HG03280 (cell line): ENCODE data around the gene ANO10.
"Not testable (repeated sequence)": the region's sequence is repeated elsewhere in the genome, so short reads cannot be mapped to it uniquely, and the experiment has no call there.

Experiments
- ATAC-seq: cut with Tn5 transposase; IDR thresholded peaks from one replicate; pipeline ENCODE4 v1.9.1; 2021; ENCODE audit warnings: mild to moderate bottlenecking, moderate library complexity; ENCODE audit not compliant: unreplicated experiment

Gene ANO10

DNA sequence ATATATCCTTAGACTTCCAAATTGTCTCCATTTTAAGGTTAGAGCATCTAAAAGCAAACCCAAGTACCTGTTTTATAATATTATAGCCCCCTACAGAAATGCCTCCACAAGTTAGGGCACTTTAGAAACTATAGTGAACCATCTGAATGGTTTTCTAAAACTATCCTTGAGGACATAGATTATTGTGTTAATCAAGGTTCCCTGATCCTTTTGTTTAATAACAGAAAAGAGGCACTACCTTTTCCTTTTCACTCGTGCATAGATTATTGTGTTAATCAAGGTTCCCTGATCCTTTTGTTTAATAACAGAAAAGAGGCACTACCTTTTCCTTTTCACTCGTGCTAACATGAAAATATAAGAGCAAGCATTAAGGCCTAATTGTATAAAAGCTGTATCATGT is 143.0 kb downstream of the ANO10 start:
- not testable (repeated sequence) for ATAC-seq

DNA sequence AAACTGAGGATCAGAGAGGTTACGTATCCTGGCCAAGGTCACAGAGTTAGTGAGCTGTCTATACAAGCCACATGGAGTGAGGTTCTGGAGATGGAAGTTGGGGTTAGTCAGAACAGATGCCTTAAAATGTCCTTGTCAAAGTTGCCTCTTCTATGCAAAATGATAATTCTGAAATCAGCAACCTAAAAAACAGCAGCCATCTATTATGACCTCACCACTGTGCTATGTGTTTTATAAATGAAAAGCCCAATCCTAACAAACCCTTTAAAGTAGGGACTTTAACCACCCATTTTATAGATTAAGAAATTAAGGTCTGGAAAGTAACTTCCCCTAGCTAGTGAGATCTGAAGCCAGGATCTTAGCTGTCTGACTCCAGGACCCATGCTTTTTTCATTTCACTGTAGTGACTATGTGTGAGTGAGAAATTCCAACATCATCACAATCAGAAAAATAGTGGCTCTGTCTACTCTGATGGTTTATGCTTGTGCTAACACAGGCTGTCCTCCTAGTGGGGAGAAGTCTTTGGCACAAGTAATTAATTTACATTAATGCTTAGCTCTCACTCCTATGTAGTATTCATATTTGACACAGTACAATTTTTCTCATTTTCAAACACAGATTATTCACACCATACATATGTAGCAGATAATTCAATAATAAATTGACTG is 143.6 kb downstream of the ANO10 start:
- no peak for ATAC-seq

DNA sequence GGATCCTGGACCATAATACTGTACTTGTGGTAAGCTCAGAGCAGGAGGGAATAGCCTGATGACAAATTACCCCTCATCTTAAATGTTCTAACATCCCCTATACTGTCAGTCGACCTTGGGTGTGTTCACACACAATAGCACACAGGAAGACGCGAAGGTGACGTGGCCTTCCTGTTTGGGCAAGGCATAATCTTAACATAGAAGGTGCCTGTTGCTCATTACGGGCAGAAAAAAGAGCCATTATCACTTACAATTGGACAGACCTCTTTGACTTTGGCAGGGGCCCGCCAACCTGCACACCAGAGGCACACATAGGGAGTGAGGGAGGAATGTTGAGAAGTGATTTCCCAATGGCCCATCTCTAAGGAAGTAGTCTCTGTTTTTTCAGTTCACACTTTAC is 144.2 kb downstream of the ANO10 start:
- ATAC-seq: no peak

DNA sequence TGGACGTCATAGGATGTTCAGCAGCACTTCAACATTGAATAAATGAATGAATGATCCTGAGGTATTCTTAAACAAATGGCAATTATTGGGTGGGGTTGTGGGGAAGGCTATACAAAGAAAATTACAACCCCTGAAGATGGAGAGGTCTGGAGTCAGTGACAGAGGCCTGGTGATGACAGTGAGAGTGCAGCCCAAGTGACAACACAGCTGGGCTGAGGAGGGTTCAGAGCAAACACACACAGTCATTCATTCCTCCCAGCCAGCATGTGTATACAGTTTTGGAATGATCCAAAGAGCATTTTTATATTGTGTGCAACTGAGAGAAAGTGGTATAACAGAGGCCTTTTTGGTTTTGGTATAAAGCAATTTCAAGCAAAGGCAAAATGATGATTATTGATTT is 148.1 kb downstream of the ANO10 start:
- no peak for ATAC-seq

DNA sequence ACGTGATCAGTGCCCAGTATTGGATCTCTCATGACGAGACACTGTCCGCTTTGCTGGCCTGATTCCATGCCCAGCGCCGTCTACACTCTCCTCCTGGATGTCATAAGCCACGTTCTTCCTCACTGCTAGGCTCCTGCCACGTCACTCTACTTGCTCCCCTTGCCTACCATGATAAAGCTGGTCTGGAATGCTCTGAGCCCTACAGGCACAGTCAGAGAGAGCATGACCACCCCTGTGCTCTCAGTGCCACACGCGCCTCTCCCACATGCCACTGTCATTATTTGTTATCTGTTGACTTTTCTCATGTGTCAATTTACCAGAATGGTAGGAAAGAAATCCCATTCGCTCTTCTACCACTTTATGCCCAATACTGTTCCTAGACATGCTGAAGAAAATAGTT is 148.6 kb downstream of the ANO10 start:
- ATAC-seq: no peak

DNA sequence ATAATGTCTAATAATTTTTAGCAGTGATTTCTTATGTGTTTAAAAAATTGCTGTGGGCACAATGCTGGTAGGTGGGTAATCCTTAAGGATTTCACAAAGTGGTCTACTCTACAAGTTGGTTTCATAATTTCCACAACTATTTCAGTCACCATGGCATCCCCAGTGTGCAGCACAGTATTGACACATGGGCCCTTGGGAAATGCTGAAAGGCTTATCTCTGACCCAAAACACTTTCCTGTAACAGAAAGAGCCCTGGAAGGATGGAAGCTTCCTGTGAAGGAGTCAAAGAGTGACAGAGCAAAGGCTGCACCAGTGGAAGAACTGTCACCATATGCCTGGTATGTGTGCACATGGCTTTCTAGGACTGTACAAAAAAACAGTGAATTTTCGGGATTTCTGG is 153.7 kb downstream of the ANO10 start:
- no peak for ATAC-seq

DNA sequence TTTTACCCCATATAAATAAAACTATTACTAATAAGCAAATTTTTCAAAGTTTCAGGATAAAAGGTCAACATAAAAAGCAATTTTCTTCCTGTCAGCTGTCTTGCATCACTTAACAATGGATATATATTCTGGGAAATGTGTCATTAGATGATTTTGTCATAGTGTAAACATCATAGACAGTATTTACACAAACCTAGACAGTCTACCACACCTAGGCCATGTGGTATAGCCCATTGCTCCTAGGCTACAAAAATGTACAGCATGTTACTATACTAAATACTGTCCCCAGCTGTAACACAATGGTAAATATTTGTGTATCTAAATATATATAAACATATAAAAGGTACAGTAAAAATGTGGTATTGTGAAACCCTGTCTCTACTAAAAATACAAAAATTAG is 156.7 kb downstream of the ANO10 start:
- no peak for ATAC-seq

DNA sequence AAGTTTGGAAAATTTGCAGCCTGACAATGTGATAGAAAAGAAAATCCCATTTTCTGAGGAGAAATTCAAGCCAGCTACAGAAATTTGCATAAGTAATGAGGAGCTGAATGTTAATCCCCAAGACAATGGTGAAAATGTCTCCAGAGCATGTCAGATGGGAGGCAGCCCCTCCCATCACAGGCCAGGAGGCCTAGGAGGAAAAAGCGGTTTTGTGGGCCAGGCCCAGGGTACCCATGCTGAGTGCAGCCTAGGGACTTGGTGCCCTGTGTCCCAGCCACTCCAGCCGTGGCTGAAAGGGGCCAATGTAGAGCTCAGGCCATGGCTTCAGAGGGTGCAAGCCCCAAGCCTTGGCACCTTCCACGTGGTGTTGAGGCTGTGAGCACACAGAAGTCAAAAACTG is 159.2 kb downstream of the ANO10 start:
- not testable (repeated sequence) for ATAC-seq

DNA sequence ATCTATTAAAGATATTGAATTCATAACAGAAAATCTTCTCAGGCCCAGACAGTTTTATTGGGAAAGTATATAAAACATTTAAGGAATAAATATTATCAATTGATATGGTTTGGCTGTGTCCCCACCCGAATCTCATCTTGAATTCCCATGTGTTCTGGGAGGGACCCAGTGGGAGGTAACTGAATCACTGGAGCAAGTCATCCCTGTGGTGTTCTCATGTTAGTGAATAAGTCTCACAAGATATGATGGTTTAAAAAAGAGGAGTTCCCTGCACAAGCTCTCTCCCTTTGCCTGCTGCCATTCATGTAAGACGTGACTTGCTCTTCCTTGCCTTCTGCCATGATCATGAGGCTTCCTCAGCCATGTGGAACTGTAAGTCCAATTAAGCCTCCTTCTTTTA is 160.5 kb downstream of the ANO10 start:
- no peak for ATAC-seq

DNA sequence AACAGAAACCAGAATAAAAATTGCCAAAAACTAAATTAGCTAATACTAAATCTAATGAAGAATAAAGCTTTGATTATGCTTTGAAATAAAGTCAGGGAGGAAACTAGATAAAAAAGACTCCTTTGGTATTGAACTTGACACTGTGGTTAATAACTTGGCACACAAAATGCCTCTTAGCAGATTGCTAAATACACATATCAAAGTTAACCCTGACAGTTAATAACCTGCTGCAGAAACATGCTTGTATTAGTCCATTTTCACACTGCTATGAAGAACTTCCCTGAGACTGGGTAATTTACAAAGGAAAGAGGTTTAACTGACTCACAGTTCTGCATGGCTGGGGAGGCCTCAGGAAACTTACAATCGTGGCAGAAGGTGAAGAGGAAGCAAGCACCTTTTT is 164.8 kb downstream of the ANO10 start:
- ATAC-seq: not testable (repeated sequence)

DNA sequence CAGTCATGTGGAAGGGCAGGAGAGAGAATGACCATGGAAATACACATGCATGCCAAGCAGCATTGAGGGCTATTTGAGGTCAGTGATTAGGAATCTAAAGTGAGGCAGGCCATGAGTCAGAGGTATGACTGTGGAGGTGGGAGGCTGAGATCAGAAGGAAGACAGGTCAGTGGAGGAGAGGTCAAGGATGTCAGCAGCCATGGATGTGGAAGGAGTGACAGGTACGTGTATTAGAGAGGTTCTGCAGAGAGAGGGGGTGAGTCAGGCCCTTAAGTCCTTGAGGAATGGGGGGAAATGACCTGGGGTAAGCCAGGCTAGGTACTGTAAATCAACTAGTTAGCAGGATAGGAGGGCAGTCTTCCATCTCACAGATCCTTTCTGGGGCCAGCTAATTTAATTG is 166.6 kb downstream of the ANO10 start:
- ATAC-seq: no peak

DNA sequence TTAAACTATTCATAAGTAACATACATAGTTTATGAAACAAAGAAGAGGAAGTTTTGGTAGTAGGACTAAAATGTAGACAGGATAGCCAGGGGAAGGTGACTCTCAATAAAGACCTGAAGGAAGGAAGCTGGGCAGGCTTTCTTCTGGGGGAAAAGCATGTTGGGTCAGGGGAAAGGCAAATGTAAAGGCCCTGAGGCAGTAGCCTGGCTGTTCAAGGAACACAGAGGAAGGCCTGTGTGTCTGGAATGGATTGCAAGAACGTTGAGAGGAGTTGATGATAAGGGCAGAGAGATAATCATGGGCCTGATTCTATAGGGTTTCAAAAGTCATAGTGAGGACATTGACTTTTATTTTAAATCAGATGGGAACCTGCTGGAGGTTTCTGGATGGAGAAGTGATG is 167.8 kb downstream of the ANO10 start:
- ATAC-seq: no peak

DNA sequence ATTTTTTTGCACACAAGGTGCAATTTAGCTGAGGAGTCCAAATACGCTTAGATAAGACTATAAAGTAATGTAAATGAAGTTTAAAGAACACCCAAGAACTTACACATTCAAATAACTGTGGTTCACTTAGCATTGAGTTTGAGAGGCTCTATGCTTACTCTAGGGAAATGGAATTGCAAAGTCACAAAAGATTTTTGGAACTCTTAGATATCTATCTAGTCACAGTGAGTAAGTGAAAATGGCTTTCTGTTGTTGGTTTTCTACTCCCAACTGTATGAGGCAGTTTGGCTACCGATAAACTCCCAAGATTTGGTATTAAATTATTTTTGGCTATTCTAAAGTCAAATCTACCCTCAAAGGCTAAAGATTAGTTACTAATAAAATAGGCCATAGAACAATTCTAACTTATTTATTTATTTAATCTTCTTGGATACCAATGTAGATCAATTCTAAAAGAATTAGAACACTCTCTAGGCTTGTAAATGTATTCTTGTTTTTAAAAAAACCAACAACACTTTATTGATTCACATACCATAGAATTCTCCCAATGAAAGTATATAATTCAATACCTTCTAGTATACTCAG is 170.0 kb downstream of the ANO10 start:
- no peak for ATAC-seq

DNA sequence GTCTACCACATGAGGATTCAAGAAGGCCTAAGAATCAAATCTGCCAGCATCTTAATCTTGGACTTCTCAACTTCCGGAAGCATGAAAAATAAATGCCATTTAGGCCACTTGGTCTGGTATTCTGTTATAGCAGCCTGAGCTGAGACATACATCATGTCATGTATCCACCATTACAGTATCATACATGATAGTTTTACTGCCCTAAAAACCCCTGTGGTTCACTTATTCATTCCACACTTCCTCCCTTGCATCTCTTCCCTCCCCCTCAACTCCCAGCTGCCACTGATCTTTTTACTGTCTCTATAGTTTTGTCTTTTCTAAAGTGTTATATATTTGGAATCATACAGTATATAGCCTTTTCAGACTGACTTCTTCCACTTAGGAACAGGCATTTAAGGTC is 173.7 kb downstream of the ANO10 start:
- no peak for ATAC-seq

DNA sequence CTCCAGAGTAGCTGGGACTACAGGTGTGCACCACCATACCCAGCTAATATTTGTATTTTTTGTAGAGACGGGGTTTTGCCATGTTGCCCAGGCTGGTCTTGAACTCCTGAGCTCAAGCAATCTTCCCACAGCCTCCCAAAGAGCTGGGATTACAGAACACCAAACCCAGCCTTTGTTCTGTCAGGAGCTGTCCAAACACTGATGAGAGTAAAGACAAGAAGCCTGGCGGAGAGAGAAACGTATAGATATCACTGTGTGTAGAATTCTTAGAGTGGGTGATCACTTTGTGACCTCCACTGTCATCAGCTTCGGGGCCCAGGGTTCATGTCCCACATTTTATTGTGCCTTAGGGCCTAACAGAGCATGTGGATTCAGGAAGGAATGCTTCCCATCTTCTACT is 176.0 kb downstream of the ANO10 start:
- no peak for ATAC-seq

DNA sequence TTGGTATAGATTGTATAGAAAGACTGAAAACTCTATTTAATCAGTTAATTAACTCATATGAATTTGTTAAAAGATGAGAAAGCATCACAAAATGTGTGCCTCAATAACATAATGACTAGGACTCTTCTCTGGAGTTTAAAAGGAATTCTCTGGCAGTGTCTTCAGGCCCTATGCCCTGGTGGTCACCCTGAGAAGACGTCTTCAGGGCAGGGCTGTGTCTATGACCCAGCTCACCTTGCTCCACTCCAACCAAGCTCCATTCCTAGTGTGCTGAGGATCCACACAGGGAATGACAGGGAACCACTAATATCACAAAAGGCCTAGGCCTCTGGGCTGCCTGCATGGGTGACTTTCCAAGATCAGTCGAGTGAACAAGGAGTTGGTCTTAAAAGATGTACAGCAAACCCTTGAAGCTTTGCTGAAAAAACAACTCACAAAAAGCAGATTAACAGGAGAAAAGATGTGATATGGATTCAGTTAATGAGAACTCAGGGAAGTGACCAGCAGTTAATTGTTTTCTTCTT is 178.9 kb downstream of the ANO10 start:
- ATAC-seq: no peak

DNA sequence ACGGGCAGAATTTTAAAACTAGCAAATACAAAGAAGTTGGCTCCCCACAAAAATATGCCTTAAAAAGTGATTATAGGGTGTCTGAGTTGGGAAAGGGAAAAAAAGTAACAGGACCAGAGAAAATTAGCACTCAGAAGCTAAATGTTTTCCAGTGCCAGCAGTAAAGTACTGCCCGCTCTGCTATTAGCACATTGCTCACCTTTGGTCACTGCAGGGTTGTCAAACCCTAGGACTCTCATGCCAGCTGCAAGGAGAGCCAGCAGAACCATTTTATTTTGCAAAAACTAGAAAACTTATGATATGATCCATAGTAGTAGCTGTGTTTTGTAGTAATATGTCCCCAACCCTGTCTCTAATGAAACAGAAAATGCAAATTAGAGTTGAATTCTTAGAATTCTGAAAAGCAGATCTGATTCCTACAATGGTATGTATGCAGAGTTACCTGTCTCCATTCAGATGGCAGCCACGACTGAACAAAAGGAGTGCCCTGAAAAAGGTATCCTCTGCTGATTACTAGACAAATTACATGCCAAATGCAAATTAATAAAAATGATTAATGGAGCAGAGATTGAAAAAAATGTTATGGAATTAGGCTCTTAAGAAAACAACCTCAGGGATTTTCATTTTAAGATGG is 185.2 kb downstream of the ANO10 start:
- ATAC-seq: no peak

DNA sequence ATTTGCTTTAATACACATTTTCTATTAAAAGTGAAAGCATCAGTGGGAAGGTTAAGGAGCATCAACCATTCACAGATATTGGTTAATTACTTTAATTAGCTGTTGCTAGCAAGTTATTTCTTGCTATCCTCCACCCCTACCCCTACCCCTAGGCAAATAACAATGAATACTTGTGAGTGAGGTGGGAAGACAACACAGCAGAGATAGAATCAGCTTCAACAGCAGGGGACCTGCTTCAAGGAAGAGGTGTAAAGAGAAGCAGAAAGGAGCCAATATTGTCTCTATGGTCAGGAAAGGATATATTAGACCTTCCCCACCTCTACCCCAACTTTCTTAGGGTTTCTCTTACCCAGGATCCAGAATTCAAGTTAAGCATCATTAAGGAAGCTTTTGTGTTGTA is 186.1 kb downstream of the ANO10 start:
- no peak for ATAC-seq

DNA sequence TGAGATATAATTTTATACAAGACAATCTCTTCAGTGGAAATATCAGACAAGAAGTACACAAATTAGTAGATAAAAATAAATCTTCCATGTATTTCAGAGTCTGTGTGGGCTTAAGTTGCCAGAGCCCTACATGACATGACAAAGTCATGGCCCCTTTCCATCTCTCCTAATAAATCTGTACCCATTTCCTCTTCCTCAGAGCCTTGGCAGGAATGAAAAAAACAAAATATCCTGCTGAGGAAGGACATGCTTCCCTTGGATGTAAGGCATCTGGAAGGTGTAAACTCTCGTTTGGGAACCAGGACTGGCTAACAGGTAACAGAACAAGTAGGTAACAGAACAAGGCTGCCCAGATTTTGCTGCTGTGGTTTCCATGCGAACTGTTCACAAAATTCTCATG is 187.4 kb downstream of the ANO10 start:
- no peak for ATAC-seq

DNA sequence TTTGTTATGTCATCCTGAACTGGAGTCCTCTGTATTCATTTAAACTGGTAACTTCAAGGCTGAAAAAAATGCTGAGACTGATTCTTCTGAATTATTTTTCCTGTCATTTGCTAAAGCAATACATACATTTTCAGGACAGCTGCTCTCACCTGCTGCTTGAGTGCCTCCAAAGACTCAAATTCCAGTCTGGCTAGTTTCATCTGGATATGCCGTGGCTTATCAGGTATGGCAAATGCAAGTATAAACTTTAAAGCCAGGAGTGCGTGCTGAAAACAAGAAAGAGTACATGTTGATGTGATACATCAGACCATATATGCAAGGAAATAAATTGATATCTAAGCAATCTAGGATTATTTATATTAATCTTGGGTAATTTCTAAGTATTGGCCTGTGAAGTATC is 189.3 kb downstream of the ANO10 start:
- ATAC-seq: no peak

DNA sequence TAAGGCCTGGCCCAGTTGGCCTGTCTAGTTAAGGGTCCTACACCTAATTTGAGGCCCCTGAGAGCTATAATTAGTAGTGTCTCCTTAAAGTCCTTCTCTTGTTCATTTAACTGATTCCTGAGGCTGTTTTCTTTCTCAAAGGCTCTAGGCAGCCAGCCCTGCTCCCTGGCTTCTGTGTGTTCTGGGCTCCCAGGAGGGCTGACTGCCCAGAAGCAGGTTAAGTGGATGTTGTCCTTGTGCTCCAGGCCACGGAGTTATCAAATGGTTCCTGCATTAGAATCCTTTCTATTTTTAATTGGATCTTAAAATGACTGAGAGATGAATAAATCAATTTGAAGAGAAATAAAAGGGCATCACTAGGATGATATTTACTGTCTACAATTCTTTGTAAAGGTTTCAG is 195.4 kb downstream of the ANO10 start:
- no peak for ATAC-seq

DNA sequence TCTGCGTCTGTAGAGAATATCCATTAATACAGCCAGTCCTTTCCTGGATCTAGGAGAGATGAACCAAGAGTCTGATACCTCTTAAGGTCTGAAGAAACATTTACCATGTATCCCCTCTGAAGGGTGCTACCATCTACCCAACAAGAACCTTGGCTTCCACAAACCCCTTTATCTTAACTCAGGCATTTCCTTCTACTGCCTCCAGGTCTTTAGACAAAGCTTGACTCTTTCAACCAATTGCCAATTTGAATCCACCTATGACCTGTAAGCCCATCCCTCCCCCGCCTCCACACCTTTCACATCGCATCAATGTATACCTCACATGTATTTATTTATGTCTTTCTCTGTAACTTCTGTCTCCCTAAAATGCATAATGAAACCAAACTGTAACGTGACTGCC is 196.0 kb downstream of the ANO10 start:
- ATAC-seq: no peak
